ENCODE results near the gene TUSC2.

GRCh38 chr3:50341537-50341936 is 13.5 kb upstream of the TUSC2 start:
- TF ChIP-seq CTCF (IDR thresholded peaks at IDR 0.05) (no peak), ZFX (IDR thresholded peaks at IDR 0.05; ENCODE audit: borderline replicate concordance) (no peak)
